ENCODE measurements around the gene ABCG1.

Gene ABCG1

DNA sequence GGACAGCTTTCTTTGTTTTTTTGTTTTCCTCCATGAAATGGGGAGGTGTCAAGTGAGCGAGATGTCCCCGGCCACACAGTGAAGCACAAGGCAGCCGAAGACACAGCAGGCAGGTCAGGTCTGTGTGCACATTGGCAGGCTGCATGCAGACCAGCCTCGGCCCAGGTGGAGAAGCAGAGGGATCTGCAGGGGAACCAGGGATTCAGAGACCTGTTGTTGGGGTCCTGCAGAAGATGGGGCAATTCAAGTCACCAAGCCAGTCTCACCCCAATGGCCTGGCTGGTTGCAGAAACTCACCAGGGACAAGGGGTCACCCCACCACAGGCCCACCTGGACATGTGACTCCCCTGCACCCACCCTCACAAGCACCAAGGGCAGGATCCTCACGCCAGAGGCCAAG is 4.0 kb upstream of the ABCG1 start:
- Histone ChIP-seq H3K4me3 (replicated peaks; ENCODE audit: low read depth, low read length) (no peak overlapping the region), H3K36me3 (ENCODE audit: control insufficient read depth, insufficient read depth, low read length) (no peaks in the 10 kb centered on the region), H3K27me3 (replicated peaks; ENCODE audit: control insufficient read depth, insufficient read depth, low read length) (no peaks in the 10 kb centered on the region)
- DNase-seq (ENCODE audit: extremely low read depth, insufficient read length) = no peak
- TF ChIP-seq, protein P1, sequence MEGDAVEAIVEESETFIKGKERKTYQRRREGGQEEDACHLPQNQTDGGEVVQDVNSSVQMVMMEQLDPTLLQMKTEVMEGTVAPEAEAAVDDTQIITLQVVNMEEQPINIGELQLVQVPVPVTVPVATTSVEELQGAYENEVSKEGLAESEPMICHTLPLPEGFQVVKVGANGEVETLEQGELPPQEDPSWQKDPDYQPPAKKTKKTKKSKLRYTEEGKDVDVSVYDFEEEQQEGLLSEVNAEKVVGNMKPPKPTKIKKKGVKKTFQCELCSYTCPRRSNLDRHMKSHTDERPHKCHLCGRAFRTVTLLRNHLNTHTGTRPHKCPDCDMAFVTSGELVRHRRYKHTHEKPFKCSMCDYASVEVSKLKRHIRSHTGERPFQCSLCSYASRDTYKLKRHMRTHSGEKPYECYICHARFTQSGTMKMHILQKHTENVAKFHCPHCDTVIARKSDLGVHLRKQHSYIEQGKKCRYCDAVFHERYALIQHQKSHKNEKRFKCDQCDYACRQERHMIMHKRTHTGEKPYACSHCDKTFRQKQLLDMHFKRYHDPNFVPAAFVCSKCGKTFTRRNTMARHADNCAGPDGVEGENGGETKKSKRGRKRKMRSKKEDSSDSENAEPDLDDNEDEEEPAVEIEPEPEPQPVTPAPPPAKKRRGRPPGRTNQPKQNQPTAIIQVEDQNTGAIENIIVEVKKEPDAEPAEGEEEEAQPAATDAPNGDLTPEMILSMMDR (IDR thresholded peaks at IDR 0.05; ENCODE audit: insufficient read depth, low read length, poor library complexity, severe bottlenecking) = no peak

DNA sequence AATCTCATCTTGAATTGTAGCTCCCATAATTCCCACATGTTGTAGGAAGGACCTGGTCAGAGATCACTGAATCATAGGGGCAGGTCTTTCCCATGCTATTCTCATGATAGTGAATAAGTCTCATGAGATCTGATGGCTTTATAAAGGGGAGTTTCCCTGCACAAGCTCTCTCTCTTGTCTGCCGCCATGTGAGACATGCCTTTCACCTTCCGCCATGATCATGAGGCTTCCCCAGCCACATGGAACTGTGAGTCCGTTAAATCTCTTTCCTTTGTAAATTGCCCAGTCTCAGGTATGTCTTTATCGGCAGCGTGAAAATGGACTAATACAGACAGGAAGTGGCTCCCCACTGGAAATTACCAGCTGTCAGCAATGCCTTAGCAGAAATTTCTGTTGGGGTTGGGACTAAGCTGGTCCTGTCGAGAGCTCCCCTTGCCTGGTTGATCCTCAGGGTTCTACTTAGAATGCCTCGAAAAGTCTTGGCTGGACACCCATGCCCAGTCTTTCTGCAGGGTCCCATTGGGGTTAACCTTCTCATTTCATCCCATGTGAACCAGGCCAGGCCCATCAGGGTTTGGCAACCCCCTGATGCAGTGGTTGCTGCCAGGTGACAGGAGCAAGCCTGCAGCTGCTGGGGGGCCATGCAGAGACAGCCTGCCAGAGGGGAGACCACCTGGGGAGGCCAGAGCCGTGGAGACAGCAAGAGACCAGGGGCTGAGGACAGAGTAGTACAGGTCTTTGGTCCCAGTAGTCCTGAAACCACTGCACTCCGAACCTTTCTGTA is 2.8 kb upstream of the ABCG1 start:
- Histone ChIP-seq H3K27me3 (replicated peaks; ENCODE audit: control insufficient read depth, insufficient read depth, low read length) (no peaks in the 10 kb centered on the region), H3K4me3 (replicated peaks; ENCODE audit: low read depth, low read length) (no peak overlapping the region), H3K36me3 (ENCODE audit: control insufficient read depth, insufficient read depth, low read length) (no peaks in the 10 kb centered on the region)
- TF ChIP-seq, protein P1 (IDR thresholded peaks at IDR 0.05; ENCODE audit: insufficient read depth, low read length, poor library complexity, severe bottlenecking) = no peak
- DNase-seq (ENCODE audit: extremely low read depth, insufficient read length) = no peak

DNA sequence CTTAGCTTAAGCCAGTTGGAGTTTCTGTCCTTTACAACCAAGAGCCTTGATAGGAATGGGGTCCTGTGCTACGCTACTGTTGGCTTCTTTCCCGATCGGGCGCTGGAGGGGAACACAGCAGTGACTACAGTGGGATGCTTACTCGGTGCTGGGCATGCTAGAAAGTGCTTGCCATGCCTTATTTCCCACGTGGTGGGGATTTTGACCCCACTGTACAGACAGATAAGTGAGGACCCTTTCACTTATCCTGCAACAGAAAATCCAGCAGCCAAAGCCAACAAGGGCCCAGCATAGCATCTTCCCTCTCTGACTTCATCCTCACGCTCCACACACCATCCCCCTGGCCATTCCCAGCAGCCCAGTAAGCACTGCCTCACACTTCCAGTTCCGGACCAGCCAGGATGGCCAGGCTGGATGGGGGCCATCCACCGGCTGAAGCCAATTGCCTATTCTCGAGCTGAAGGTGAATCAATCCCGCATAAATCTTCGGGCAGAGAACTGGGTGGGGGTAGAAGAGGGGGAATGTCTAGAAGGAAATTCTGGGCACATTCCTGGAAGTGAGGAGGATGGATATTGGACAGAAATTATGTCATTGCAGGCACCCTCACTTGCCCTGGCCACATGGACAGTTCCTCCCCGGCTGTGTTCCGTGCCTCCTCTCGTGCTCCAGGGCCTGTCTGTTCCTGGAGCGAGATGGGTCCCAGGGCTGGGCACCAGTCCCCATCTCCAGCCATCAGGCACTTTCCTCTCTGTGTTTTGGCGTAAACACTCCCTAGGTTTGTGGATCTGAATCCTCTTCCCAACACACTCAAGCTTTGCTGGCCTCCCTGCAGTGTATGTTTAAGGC is 2.0 kb upstream of the ABCG1 start:
- no peaks in the 10 kb centered on the region for H3K27me3 ChIP-seq (replicated peaks; ENCODE audit: control insufficient read depth, insufficient read depth, low read length)
- no peak overlapping the region for H3K4me3 ChIP-seq (replicated peaks; ENCODE audit: low read depth, low read length)
- DNase-seq (ENCODE audit: extremely low read depth, insufficient read length) = no peak
- TF ChIP-seq, protein P1 (IDR thresholded peaks at IDR 0.05; ENCODE audit: insufficient read depth, low read length, poor library complexity, severe bottlenecking) = no peak
- H3K36me3 ChIP-seq (ENCODE audit: control insufficient read depth, insufficient read depth, low read length) = no peaks in the 10 kb centered on the region

DNA sequence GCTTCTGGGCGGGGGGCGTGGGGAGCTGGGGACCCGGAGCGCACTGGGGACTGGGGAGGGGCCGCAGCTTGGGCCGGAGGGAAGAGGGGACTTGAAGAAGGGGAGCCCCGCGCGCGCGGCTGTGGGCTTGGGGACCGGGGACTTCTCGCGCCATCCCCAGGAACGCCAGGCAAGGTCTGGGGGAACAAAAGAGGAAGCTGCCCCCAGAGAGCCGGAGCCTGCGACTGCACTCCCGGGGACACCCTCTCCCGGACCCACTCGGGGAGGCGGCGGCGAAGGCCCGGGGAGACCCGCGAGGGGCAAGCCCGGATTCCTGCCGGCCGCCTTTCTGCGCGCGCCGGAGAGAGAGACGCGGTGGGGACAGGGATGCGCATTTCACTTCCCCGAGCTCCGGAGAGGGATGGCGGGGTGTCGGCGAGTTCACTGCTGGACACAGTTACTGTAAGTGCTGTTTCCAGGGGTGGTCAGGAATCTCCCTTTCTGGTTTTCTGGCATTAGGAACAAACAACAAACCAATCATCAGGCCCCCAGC is 732 bp downstream of the ABCG1 start:
- Histone ChIP-seq H3K4me3 (replicated peaks; ENCODE audit: low read depth, low read length) (peak overlapping the region; percentile 51), H3K36me3 (ENCODE audit: control insufficient read depth, insufficient read depth, low read length) (no peaks in the 10 kb centered on the region), H3K27me3 (replicated peaks; ENCODE audit: control insufficient read depth, insufficient read depth, low read length) (peaks cover 4% of the 10 kb centered on the region; the same call in 1 of the 2 replicates)
- TF ChIP-seq, protein P1 (IDR thresholded peaks at IDR 0.05; ENCODE audit: insufficient read depth, low read length, poor library complexity, severe bottlenecking) = no peak
- no peak for DNase-seq (ENCODE audit: extremely low read depth, insufficient read length)

DNA sequence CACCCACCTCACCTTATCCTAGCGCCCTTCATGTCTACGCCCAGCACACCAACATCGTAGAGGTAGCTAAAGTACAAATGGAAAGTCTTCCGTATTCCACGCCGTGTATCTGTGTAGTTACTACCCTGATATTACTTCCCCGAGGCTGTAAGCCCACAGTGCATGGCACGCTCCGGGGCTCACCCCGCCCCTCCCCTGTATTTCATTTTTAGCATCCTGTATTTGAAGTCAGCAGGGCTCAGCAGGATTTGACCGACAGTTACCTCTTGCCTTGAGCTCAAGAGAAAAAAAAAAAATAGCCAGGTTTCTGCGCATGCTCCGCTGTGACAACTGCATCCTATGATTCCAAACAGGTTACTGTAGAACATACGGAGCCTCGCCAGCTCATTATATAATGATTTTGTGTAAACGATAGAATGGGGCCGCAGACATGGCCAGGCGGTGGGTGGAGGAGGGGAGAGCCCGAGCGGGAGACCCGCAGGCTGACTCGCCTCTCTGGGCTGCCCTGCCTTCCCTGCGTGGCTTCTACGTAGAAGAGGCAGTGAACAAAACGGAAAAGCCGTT is 1.3 kb downstream of the ABCG1 start:
- no peaks in the 10 kb centered on the region for H3K36me3 ChIP-seq (ENCODE audit: control insufficient read depth, insufficient read depth, low read length)
- peaks cover 4% of the 10 kb centered on the region; the same call in 1 of the 2 replicates for H3K27me3 ChIP-seq (replicated peaks; ENCODE audit: control insufficient read depth, insufficient read depth, low read length)
- TF ChIP-seq, protein P1 (IDR thresholded peaks at IDR 0.05; ENCODE audit: insufficient read depth, low read length, poor library complexity, severe bottlenecking) = no peak
- peak; percentile 72 for DNase-seq (ENCODE audit: extremely low read depth, insufficient read length)
- peak overlapping the region; percentile 51 for H3K4me3 ChIP-seq (replicated peaks; ENCODE audit: low read depth, low read length)

All from GM06990 (cell line).